Measurements from ENCODE around the gene RNF212. TPM values are rescaled to one million over a fixed set of nuclear protein-coding genes. Genes with fewer than 3 reads are reported as not detected.

RNF212 gene
- total and polyA plus RNA-seq, 2 experiments from 2014 or later: 2.5 to 6.0 TPM

- Histone ChIP-seq H4K20me1 (ENCODE audit: insufficient read depth) (no peaks in the 10 kb centered on the region), H3K9ac (no peak overlapping the region), H2AFZ (no peak overlapping the region), H3K9me2 (ENCODE audit: insufficient read depth) (no peaks in the 10 kb centered on the region), H3K27ac (no peak overlapping the region), H3K27me3 (replicated peaks; ENCODE audit: insufficient read depth) (0 out of 2 replicates have a peak, but pooled peaks cover 7% of the 10 kb centered on the region), H3K79me2 (ENCODE audit: insufficient read depth) (no peaks in the 10 kb centered on the region), H3K4me3 (no peak overlapping the region), H3K4me1 (ENCODE audit: insufficient read depth) (no peaks in the 10 kb centered on the region), H3F3A (ENCODE audit: insufficient read depth) (no peaks in the 10 kb centered on the region), H3K4me2 (ENCODE audit: unreplicated experiment) (no peak overlapping the region), H3K9me3 (ENCODE audit: low read depth) (no peaks in the 10 kb centered on the region), H3K36me3 (ENCODE audit: low read depth) (no peaks in the 10 kb centered on the region)
- no peak for TF ChIP-seq EZH2phosphoT487 (IDR thresholded peaks at IDR 0.05; ENCODE audit: insufficient read depth, low read depth)
- TF ChIP-seq EZH2 (IDR thresholded peaks at IDR 0.05; ENCODE audit: insufficient read depth, poor library complexity, severe bottlenecking): no peak
- in situ Hi-C loops (cut with MboI): no loop called here
- 72 to 85% methylated on average over 3 of the region's 3 CpGs for WGBS, 2 experiments (ENCODE audit: low coverage in 1 of 2, low lambda C conversion rate in 2 of 2, missing lambda C conversion rate in 2 of 2)
- no peak for DNase-seq
Measured at GRCh38 chr4:1090036-1090435, 23.3 kb downstream of the RNF212 start.

GRCh38 chr4:1087371-1087770, 26.0 kb downstream of the RNF212 start:
- H3F3A ChIP-seq (ENCODE audit: insufficient read depth): no peaks in the 10 kb centered on the region
- TF ChIP-seq EZH2phosphoT487 (IDR thresholded peaks at IDR 0.05; ENCODE audit: insufficient read depth, low read depth): no peak
- no peak for TF ChIP-seq EZH2 (IDR thresholded peaks at IDR 0.05; ENCODE audit: insufficient read depth, poor library complexity, severe bottlenecking)
- in situ Hi-C loops (cut with MboI): no loop called here
- H3K4me3 ChIP-seq: no peak overlapping the region
- no peak overlapping the region for H2AFZ ChIP-seq
- H3K9me2 ChIP-seq (ENCODE audit: insufficient read depth): no peaks in the 10 kb centered on the region
- H3K27me3 ChIP-seq (replicated peaks; ENCODE audit: insufficient read depth): 0 out of 2 replicates have a peak, but pooled peaks cover 7% of the 10 kb centered on the region
- no peaks in the 10 kb centered on the region for H4K20me1 ChIP-seq (ENCODE audit: insufficient read depth)
- H3K4me2 ChIP-seq (ENCODE audit: unreplicated experiment): no peak overlapping the region
- no peak overlapping the region for H3K27ac ChIP-seq
- H3K9me3 ChIP-seq (ENCODE audit: low read depth): no peaks in the 10 kb centered on the region
- H3K9ac ChIP-seq: no peak overlapping the region
- H3K4me1 ChIP-seq (ENCODE audit: insufficient read depth): peaks cover 3% of the 10 kb centered on the region
- H3K36me3 ChIP-seq (ENCODE audit: low read depth): no peaks in the 10 kb centered on the region
- no peaks in the 10 kb centered on the region for H3K79me2 ChIP-seq (ENCODE audit: insufficient read depth)
- no peak for DNase-seq

DNA sequence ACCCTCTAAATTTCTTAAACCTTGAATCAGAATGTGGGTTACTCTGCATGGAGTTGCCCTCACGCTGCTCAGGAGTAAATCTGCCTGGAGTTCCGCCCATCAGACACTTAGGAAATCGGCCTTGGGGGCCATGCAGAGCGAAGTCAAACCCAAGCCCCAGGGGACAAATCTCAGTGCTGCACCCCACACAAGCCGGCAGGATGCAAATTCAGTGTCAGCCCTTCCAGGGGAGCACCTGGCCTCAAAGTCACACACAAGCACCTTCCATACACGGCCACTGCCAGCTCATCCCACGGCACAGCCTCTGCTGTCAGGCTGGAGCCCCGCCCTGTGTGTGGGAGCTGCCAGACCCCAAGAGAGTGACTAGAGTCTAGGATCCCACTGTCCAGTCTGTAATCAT, 27.4 kb downstream of the RNF212 start:
- Histone ChIP-seq H3K4me2 (ENCODE audit: unreplicated experiment) (no peak overlapping the region), H3K36me3 (ENCODE audit: low read depth) (no peaks in the 10 kb centered on the region), H3K9ac (no peak overlapping the region), H3K79me2 (ENCODE audit: insufficient read depth) (no peaks in the 10 kb centered on the region), H3F3A (ENCODE audit: insufficient read depth) (peaks cover 7% of the 10 kb centered on the region), H3K9me2 (ENCODE audit: insufficient read depth) (no peaks in the 10 kb centered on the region), H3K27me3 (replicated peaks; ENCODE audit: insufficient read depth) (0 out of 2 replicates have a peak, but pooled peaks cover 7% of the 10 kb centered on the region), H4K20me1 (ENCODE audit: insufficient read depth) (no peaks in the 10 kb centered on the region), H3K4me1 (ENCODE audit: insufficient read depth) (peaks cover 14% of the 10 kb centered on the region), H2AFZ (no peak overlapping the region), H3K9me3 (ENCODE audit: low read depth) (no peaks in the 10 kb centered on the region), H3K27ac (no peak overlapping the region), H3K4me3 (no peak overlapping the region)
- no peak for TF ChIP-seq EZH2phosphoT487 (IDR thresholded peaks at IDR 0.05; ENCODE audit: insufficient read depth, low read depth)
- TF ChIP-seq EZH2 (IDR thresholded peaks at IDR 0.05; ENCODE audit: insufficient read depth, poor library complexity, severe bottlenecking): no peak
- 46 to 50% methylated on average over 8 of the region's 8 CpGs for WGBS, 2 experiments (ENCODE audit: low coverage in 1 of 2, low lambda C conversion rate in 2 of 2, missing lambda C conversion rate in 2 of 2)
- in situ Hi-C loops (cut with MboI): no loop called here
- DNase-seq: no peak

DNA sequence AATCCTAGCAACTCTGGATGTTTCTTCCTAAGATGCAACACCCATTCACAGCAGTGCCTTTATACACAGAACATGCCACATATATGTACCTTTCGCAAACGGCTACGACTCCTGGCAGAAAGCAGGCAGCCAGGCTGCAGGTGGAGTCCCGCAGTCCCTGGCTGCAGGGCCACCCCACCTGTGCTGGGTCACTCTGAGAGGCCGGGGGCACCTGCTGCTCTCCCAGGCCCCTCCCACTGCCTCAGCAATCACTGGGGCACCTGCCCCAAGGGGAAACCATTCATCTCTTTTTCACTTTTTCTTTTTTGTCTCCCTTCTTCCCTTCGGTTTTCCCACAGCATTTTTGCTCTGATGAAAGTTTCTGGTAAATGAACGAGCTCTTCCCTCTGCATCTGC, 28.0 kb downstream of the RNF212 start:
- Histone ChIP-seq H3K79me2 (ENCODE audit: insufficient read depth) (no peaks in the 10 kb centered on the region), H3K27me3 (replicated peaks; ENCODE audit: insufficient read depth) (0 out of 2 replicates have a peak, but pooled peaks cover 7% of the 10 kb centered on the region), H3K9ac (no peak overlapping the region), H3K36me3 (ENCODE audit: low read depth) (no peaks in the 10 kb centered on the region), H3K27ac (no peak overlapping the region), H3K9me2 (ENCODE audit: insufficient read depth) (no peaks in the 10 kb centered on the region), H4K20me1 (ENCODE audit: insufficient read depth) (no peaks in the 10 kb centered on the region), H3K9me3 (ENCODE audit: low read depth) (no peaks in the 10 kb centered on the region), H3K4me1 (ENCODE audit: insufficient read depth) (peaks cover 14% of the 10 kb centered on the region), H3F3A (ENCODE audit: insufficient read depth) (peaks cover 7% of the 10 kb centered on the region), H3K4me2 (ENCODE audit: unreplicated experiment) (no peak overlapping the region), H3K4me3 (no peak overlapping the region), H2AFZ (no peak overlapping the region)
- no peak for DNase-seq
- in situ Hi-C loops (cut with MboI): no loop called here
- TF ChIP-seq EZH2 (IDR thresholded peaks at IDR 0.05; ENCODE audit: insufficient read depth, poor library complexity, severe bottlenecking): no peak
- TF ChIP-seq EZH2phosphoT487 (IDR thresholded peaks at IDR 0.05; ENCODE audit: insufficient read depth, low read depth): no peak
- 74% methylated on average over 7 of the region's 7 CpGs for WGBS, 2 experiments (ENCODE audit: low coverage in 1 of 2, low lambda C conversion rate in 2 of 2, missing lambda C conversion rate in 2 of 2)

Data from GM23248 (cell line).